ENCODE data around the gene ARAP1.

The ARAP1 gene

DNA sequence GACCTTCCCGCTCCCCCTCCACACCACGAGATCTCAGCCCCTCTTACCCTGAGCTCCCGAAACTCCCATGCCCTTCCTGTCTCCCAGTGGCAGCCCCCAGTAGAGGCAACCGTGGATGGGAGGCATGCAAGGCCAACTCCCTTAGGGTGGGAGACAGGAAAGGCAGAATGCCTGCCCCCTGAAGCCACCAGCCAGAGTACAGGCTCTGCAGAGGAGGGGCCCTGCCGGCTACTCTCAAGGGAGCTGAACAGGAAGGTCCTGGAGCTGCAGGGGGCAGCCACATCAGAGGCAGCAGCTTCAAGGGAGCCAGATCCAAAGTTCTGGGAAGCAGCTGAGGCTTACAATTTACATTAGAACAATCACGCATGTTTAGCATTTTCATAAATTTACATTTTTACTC, 116.3 kb downstream of the ARAP1 start:
- no peak for DNase-seq (ENCODE audit: low spot score)

DNA sequence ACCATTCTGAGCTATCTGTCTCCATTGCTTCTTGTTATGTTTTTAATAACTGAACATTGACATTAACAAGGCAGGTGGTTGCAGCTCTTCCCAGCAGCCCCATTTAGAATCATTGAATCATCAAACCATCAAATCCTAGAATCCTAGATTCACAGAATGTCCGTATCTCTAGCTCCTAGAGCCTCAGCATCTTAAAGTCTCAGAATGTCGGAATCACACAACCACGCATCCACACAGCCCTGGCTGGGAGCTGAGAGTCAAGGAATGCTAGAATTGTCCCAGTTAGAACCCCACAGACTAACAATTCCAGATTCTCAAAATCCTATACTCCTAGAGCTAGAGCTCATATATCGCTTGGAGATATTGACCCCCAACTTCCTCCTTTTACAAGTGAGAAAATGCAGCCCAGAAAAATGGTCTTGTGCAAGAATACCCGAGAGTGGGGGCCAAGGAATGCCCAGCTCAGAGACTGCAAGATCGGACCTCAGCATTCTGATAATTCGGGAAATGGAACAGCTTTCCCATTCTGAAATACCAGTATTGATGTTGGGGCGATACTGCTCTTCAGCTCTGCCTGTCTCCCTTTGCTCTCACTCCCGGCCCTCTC, 116.8 kb downstream of the ARAP1 start:
- DNase-seq (ENCODE audit: low spot score) = no peak

Data from LoVo (cell line).